CD4-positive, alpha-beta T cell treated with Interferon alpha-2 for 1 hour (primary cell): Measurements from ENCODE around the gene SLC12A3.

Experiments
- DNase-seq, 2 donors: peaks; one replicate each; pipeline ENCODE4 v3.0.0-alpha.2; 2020 to 2022

The SLC12A3 gene

DNA sequence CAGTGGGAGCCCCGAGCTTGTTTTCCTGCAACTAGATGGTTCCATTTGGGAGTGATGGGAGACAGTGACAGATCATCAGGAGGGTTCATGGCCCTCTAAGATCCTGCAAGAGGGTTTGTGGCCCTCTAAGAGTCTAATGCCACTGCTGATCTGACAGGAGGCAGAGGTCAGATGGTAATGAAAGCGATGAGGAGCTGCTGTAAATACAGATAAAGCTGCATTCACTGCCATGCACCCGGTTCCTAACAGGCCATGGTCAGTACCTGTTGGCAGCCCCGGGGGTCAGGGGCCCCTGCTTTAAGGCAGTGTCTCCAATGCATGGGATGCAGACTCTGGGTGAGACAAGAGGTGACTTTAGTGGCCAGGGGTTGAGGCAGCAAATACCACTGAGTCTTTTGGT, 30.8 kb downstream of the SLC12A3 start:
- DNase-seq: no peak

DNA sequence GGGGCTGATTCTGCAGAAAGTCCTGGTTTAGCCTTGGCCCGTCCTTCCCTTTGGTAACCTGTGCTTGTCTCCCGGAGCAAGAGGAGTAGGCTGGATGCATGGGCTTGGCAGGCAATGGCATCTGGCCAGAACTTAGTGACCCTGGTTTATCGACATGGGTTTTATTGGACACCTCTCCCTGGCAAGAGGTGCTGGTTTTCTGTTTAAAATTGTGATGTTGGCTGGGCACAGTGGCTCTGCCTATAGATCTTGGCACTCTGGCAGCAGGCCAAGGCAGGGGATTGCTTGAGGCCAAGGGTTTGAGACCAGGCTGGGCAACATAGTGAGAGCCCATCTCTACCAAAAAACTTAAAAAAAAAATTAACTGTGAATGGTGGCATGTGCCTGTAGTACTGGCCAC, 31.2 kb downstream of the SLC12A3 start:
- DNase-seq: no peak

DNA sequence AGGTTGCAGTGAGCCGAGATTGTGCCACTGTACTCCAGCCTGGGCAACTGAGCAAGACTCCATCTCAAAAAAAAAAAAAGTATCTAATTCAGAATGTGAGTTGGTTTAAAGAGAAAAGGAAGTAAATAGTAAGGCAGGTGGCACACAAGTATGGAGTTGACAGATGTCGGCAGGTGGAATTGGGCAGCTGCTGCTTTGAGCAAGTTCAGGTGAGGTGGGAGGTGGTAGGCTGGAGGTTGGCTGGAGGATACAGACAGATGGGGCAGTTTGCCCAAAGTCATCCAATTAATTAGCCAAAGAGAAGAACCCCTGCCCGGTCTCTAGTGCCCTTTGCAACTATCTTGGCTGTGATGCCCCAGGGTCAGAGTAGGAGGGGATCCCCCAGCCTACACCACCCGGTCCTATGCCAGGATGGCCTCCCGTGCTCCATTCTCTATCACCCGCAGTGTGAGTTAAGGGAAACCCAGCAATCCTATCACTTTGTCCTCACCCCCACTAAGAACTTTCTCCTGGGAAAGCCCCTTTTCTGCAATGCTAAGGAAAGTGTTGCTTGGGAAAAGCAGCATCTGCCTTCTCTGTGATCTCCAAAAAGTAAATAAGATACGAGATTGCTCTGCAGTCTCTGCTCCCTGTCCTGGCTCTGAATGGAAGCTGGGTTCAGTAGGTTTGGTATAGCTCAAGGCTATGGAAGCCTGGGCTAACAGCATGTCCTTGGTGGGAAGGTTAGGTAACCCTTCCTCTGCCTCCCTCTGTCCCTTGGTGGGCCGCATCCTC, 32.2 kb downstream of the SLC12A3 start:
- no peak for DNase-seq

DNA sequence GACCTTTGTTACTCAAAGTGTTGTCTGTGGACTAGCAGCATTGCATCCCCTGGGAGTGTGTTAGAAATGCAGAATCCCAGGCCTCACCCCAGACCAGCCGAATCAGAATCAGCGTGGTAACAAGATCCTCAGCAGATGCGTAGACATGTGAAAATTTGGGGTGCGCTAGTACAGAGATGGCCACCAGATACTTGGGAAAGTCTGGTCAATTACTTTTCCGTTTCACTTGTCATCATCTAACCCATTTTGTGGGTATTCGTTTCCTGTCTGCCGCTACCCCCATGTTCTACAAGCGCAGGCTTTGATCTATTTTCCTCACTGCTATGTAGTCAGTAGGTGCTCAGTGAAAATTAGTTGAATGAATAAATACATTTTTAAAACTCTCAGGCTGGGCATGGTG, 33.8 kb downstream of the SLC12A3 start:
- peak in 1 of 2 donors; percentile 15 for DNase-seq

- DNase-seq: no peak
Measured at GRCh38 chr16:56903866-56904265, 38.9 kb downstream of the SLC12A3 start.

DNA sequence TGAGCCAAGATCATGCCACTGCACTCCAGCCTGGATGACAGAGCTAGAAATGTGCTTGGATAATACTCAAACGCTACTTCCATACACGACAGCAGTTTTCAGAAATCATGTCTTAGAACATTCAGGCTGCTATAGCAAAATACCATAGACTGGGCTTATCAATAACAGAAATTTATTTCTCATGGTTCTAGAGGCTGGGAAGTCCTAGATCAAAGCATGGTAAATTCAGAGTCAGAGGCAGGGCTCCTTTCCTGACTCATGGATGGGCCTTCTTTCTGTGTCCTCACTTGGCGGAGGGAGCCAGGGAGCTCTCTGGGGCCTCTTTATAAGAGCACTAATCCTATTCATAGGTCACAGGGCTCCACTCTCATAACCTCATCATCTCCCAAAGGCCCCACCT, 42.4 kb downstream of the SLC12A3 start:
- DNase-seq: no peak

GRCh38 chr16:56909527-56909979, 44.5 kb downstream of the SLC12A3 start:
- no peak for DNase-seq

DNA sequence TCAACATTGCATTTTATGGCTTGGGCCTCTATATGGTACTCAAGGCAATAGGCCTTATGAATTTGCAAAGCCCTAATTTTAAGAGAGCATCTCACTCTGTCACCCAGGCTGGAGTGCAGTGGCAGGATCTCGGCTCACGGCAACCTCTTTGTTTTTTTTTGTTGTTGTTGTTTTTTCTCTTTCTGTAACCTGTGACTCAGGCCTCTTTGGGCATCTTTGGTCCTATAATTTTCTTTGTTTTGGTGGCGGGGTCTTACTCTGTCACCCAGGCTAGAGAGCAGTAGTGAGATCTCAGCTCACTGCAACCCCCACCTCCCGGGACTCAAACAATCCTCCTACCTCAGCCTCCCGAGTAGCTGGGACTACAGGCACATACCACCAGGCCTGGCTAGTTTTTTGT, 45.1 kb downstream of the SLC12A3 start:
- DNase-seq: no peak

GRCh38 chr16:56910654-56911539, 45.9 kb downstream of the SLC12A3 start:
- DNase-seq: no peak

DNA sequence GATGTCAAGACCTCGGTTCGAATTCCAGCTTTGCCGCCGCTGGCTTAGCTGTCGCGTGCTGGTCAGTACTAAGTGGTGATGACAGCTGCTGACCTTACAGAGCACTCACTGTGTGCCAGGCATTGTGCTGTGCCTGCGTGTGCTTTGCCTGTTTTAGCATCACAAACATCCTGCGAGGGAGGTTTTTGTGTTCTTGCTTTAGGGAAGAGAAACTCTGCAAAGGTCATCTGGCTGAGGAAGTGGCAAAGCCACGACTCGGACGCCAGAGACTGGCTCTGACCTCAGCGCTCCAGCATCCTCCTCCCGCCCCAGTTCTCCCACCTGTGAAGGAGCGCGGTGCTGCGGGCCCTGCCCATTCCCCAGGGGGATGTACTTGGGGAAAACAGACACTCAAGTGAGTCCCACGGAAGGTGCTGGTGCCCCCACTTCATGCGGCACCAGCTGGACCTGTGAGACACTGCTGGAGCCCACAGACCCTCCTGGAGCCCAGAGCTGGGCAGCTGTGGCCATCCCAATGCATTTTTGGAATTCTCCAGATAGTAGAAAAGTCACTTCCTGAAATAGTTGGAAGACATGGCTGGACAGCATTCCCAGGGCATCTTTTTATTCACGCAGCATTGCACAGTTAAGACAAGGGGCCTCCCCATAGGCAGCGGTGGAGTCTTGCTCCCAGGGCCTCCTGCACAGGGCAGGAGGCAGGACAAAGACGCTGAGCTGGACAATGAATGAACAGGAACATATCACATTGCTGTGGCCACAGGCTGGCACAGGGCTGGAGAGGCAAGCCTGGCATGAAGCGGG, 47.0 kb downstream of the SLC12A3 start:
- peak in 1 of 2 donors; percentile 55 for DNase-seq

GRCh38 chr16:56912746-56913708, 48.0 kb downstream of the SLC12A3 start:
- no peak for DNase-seq

GRCh38 chr16:56914896-56915295, 49.9 kb downstream of the SLC12A3 start:
- no peak for DNase-seq

GRCh38 chr16:56915336-56916119, 50.5 kb downstream of the SLC12A3 start:
- DNase-seq: no peak

DNA sequence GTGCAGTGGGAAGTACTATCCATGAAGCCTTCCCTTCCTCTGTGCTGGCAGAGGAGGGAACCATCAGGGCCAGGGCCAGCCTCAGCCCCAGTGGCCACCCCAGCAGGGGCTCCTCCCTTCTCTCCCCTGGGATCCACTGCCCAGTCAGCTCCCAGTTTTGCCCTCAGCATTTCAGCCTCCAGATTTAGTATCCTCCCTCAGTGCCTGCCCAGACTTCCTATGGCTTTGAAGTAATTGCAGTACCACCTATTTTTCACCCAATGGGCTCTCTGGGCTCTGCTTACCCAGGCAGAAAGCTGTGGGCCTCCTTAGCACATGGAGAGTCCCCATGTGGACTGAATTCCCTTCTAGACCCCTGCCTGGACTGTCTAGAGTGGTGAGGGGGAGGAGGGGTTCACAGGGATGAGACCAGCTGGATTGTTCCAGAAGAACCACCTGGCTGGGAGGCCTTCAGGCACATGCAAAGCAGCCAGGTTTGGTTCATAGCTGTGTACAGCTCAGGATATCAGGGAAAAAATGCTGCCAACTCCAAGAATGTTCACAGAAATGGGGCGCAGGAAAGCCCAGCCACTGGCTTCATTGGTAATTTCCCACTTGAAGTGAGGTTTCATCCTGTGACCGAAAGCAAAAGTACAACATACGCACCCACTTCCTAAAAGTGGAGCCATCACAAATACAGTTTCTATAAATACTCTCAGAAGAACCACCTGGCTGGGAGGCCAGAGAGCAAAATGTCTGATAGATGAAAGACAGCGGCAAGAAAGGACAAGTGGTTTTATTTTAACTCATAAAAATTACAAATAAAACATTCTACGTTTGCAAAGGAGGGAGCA, 51.8 kb downstream of the SLC12A3 start:
- peak; percentile 52 to 69 for DNase-seq

- no peak for DNase-seq
Measured at GRCh38 chr16:56918467-56919012, 53.5 kb downstream of the SLC12A3 start.

- no peak for DNase-seq
Measured at GRCh38 chr16:56919099-56919800, 54.2 kb downstream of the SLC12A3 start.

DNA sequence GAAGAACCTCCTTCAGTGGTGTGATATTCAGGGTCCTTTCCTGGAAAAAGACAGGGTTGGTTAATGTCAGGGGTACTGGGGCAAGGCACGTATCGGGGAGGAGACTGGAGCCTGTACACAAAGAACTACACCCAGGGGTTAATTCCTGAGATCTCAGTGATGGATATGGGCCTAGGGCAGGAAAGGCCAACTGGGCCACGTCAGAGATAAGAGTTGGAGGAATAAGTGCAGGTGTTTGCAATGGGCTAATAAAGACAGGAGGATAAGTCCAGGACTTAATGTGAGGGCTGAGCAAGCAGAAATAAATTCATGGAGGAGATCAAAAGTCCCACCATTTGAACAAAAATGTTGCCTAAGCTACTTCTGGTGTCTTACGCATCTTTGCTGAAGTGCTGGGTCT, 56.6 kb downstream of the SLC12A3 start:
- DNase-seq: no peak

GRCh38 chr16:56923481-56924091, 58.6 kb downstream of the SLC12A3 start:
- DNase-seq: no peak

DNA sequence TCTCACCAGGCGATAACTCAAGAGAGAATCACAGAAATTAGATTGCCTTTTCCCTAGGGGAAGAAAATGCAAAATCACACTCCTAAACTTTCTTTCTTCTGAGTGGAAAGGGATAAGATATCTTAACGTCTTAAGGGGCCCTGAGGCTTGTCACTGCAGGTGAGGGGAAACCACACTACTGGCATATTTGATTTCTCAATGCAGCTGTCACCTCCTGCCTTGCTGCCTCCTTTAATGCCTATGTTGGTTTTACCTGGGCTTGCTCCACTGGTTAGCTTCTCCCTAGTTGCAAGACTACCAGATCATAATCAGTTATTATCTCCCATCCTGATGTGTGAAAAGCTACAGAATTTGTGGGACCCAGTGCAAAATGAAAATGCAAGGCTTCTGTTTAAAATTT, 62.5 kb downstream of the SLC12A3 start:
- DNase-seq: no peak
